Measurements from ENCODE around the gene HMGXB3.

GRCh38 chr5:149966946-149967345 lies 33.6 kb upstream of the HMGXB3 start:
- TF ChIP-seq POLR2A (IDR thresholded peaks at IDR 0.05) (no peak), CTCF (IDR thresholded peaks at IDR 0.05) (no peak), POLR2AphosphoS5 (IDR thresholded peaks at IDR 0.05) (no peak), EP300 (IDR thresholded peaks at IDR 0.05) (no peak)

Measured in sigmoid colon (tissue), 4 donors.